ENCODE results near the gene FAM50A.

The FAM50A gene

GRCh38 chrX:154440623-154441357, 3.2 kb upstream of the FAM50A start:
- DNase-seq, result no peak

- no peak for DNase-seq
These were observed 2.4 kb upstream of the FAM50A start for GRCh38 chrX:154441564-154441963.

- DNase-seq, result no peak
These were observed 1.8 kb upstream of the FAM50A start for GRCh38 chrX:154441984-154442707.

- DNase-seq, result no peak
These were observed 446 bp upstream of the FAM50A start for GRCh38 chrX:154443479-154443910.

GRCh38 chrX:154444755-154445246, 860 bp downstream of the FAM50A start:
- DNase-seq, result no peak

GRCh38 chrX:154445776-154446175, 1.8 kb downstream of the FAM50A start:
- no peak for DNase-seq

- no peak for DNase-seq
These were observed 2.5 kb downstream of the FAM50A start for GRCh38 chrX:154446430-154446829.

- no peak for DNase-seq
These were observed 4.5 kb downstream of the FAM50A start for GRCh38 chrX:154448484-154448883.

GRCh38 chrX:154449618-154450017, 5.7 kb downstream of the FAM50A start:
- no peak for DNase-seq

GRCh38 chrX:154450312-154450711, 6.4 kb downstream of the FAM50A start:
- no peak for DNase-seq

- no peak for DNase-seq
These were observed 8.9 kb downstream of the FAM50A start for GRCh38 chrX:154452823-154453222.

- DNase-seq, result no peak
These were observed 13.7 kb downstream of the FAM50A start for GRCh38 chrX:154457491-154458115.

- no peak for DNase-seq
These were observed 14.4 kb downstream of the FAM50A start, which contains the start of gene PLXNA3 for GRCh38 chrX:154458116-154458953. TSS of gene PLXNA3 (plus strand) at chrX:154458281. CDS start at chrX:154460184, 1,903 bp downstream.

GRCh38 chrX:154458954-154459778, 15.2 kb downstream of the FAM50A start:
- DNase-seq, result no peak

GRCh38 chrX:154459832-154460231, 15.9 kb downstream of the FAM50A start:
- no peak for DNase-seq

- DNase-seq, result no peak
These were observed 16.4 kb downstream of the FAM50A start for GRCh38 chrX:154460326-154460725.

GRCh38 chrX:154462396-154462795, 18.5 kb downstream of the FAM50A start:
- no peak for DNase-seq

- DNase-seq, result no peak
These were observed 19.8 kb downstream of the FAM50A start for GRCh38 chrX:154463611-154464220.

- DNase-seq, result no peak
These were observed 20.9 kb downstream of the FAM50A start for GRCh38 chrX:154464806-154465365.

- DNase-seq, result no peak
These were observed 21.7 kb downstream of the FAM50A start for GRCh38 chrX:154465601-154466000.

GRCh38 chrX:154466036-154466435, 22.1 kb downstream of the FAM50A start:
- DNase-seq, result no peak

Data from kidney glomerular epithelial cell (primary cell).